Forelimb muscle (tissue), 1 donor: ENCODE data around the gene MAB21L4. TPM values are rescaled to one million over a fixed set of nuclear protein-coding genes. Genes with fewer than 3 reads are reported as not detected.

ENCODE experiments used
- DNase-seq: peaks from one replicate; pipeline ENCODE4 v3.0.0-alpha.2; 2013; ENCODE audit warnings: low read depth
- polyA plus RNA-seq: library from polyadenylated mRNA; unstranded; fragments of 120-200 nt; gene quantifications from one replicate; pipeline ENCODE4 v1.2.1, GENCODE V29; 2013; ENCODE audit not compliant: insufficient read length

MAB21L4 gene
- polyA plus RNA-seq, 1 donor = not detected

- DNase-seq = no peak
Observed at GRCh38 chr2:240877460-240878340, 18.3 kb downstream of the MAB21L4 start.

DNA sequence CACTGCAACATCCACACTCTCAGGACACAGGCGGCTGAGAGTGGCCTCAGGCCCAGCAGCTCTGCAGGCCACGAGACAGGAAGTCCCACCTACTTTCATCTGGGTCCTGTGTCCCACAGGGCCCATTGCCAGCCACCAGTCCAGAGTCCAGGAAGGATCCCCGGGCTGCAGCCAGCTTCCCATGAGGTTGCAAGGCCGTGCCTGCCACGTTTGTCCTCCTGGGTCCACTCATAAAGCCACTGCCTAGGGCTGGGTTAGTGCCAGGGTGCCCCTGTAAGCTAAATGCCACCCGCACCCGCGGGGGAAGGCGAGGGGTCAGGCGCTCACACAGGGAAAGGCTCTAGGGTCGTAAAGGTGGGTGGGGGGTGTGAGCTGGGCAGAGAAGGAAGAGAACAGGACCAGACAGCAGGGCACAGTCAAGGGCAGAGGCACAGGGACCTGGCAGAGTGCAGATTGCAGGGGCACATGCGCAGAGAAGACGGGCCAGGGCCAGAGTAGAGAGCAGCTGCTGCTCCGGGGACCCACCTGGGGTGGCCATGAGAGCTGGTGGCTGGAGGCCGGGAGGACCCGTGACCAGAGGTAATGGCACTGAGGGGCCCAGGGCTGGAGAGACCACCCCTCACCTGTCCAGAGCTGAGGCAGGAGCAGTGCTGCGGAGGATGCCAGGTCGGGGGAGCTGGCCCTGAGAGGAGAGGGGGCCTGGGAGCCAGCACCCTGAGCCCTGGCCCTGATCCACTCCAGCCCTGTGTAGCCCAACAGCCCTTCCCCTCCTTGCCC lies 19.3 kb downstream of the MAB21L4 start:
- no peak for DNase-seq

GRCh38 chr2:240876035-240876474 lies 19.9 kb downstream of the MAB21L4 start:
- no peak for DNase-seq

GRCh38 chr2:240875228-240876034 lies 20.5 kb downstream of the MAB21L4 start:
- no peak for DNase-seq

GRCh38 chr2:240874715-240875227 lies 21.2 kb downstream of the MAB21L4 start:
- DNase-seq = no peak

DNA sequence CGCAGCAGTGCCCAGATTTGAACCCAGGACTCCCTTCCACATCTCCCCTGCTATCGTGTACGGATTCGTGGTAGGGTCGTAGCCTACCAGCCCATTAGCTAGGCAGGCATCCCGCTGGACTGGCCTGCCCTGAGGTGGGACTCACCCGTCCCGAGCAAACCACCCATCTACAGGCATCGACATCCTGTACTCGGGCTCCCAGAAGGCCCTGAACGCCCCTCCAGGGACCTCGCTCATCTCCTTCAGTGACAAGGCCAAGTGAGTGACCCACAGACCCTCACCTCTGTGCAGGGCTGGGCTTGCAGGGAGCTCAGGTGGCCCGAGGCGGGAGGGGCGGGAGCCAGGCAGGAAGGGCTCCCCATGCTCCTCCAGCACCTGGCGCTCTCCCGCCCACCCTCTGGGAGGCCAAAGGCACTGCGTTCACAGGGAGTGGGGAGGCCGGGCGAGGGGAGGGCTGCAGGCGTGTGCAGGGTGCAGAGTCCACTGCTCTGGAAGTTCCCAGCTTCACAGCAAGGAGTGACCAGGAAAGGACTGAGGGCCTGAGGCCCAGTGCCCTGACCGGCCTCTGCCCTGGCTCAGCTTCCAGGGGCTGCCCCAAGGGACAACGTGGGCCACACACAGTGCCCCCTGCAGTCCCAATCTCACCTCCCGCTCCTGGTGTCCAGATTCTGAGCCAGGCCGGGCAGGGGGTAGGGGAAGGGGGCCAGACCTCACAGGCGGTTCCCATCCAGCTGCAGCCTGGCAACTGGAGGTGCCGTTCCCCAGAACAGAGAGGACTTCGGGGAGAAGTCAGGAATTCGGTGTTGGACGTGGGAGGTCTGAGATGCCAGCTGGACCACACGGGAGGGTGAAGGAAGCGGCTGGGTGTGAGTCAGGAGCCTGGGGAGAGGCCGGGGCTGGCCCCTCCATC lies 21.9 kb downstream of the MAB21L4 start:
- DNase-seq = no peak

GRCh38 chr2:240873098-240873788 lies 22.7 kb downstream of the MAB21L4 start:
- no peak for DNase-seq

DNA sequence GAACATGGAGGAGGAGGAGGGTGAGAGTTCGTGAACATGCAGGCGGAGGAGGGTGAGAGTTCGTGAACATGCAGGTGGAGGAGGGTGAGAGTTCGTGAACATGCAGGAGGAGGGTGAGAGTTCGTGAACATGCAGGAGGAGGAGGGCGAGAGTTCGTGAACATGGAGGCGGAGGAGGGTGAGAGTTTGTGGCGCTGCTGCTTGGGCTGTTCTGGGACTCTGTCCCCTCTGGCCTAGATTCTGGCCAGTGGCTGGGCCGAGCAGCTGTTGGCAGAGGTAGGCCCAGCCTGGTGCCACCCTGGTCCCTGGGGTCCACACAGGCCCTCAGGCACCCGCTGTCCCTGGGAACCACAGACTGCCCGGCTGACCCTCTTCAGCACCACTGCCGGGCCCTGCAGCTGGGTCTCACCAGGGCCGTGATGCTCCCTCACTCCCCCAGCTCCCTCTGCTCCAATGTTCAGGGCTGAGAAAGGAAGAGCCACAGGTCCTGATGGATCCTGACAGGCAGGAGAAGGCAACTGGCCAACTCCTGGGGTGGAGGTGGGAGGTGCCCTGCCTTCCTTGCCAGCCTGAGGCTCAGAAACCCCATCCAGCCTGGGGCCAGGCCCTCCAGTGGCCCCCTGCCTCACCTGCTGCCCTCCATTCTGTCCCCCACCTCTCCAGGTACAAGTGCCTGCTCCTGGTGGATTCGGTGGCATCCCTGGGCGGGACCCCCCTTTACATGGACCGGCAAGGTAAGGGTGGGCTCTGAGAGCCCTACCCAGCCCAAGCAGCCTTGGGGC lies 23.4 kb downstream of the MAB21L4 start:
- no peak for DNase-seq

- no peak for DNase-seq
Observed at GRCh38 chr2:240871071-240871958, 24.6 kb downstream of the MAB21L4 start.

GRCh38 chr2:240869956-240870875 lies 25.7 kb downstream of the MAB21L4 start:
- no peak for DNase-seq

GRCh38 chr2:240869109-240869955 lies 26.6 kb downstream of the MAB21L4 start:
- no peak for DNase-seq

DNA sequence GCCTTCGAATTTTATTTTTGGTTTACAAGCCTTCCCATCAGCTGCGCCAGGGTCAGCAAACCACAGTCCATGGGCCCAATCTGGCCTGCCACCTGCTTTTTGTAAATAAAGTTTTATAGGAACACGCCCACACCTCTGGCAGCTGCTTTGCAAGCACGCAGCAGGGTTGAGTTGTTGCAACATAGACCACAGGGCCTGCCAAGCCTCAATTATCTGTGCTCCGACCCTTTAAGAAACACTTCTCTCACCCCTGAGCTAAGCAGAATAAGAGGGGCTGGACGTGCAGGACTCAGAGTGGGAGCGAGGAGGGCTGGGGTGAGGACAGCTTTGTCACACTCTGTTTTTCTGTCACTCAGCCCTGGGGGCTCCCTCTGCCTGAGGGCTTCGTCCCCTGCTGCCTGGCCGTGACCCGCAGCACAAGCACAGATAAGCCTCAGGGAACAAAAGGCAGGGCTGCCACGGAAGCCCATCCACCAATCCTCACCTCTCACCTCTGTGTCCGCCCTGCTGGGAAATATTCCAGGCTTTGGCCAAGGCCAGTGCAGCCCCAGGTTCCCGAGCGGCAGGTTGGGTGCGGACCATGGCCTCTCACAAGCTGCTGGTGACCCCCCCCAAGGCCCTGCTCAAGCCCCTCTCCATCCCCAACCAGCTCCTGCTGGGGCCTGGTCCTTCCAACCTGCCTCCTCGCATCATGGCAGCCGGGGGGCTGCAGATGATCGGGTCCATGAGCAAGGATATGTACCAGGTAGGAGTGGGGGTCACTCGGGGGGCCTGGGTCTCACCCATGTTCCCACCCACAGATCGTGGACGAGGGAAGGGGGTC lies 27.5 kb downstream of the MAB21L4 start, which contains the start of gene AGXT:
AGXT (plus strand) TSS at position 539 of the 823 bp plus-strand sequence; CDS start at position 581, 42 bp downstream.
- no peak for DNase-seq

- no peak for DNase-seq
Observed at GRCh38 chr2:240865391-240865790, 30.6 kb downstream of the MAB21L4 start.

GRCh38 chr2:240864475-240864874 lies 31.5 kb downstream of the MAB21L4 start:
- DNase-seq = no peak

- DNase-seq = no peak
Observed at GRCh38 chr2:240861547-240861946, 34.4 kb downstream of the MAB21L4 start.
